NCI-H345 treated with DMSO at 0.1 percent for 48 hours (cell line): Measurements from ENCODE around the gene TLCD3A.

Experiments used
- DNase-seq: peaks from one replicate; lab custom pipeline; 2025; ENCODE audit not compliant: unreplicated experiment; lab: John Stamatoyannopoulos, UW

The TLCD3A gene

GRCh38 chr17:705863-706262 lies 26.5 kb upstream of the TLCD3A start:
- DNase-seq: no peak

GRCh38 chr17:708132-708531 lies 24.3 kb upstream of the TLCD3A start:
- DNase-seq: no peak

GRCh38 chr17:718075-718474 lies 14.3 kb upstream of the TLCD3A start:
- DNase-seq: no peak

GRCh38 chr17:720706-721539 lies 11.5 kb upstream of the TLCD3A start:
- DNase-seq: no peak

GRCh38 chr17:721540-721937 lies 10.9 kb upstream of the TLCD3A start:
- no peak for DNase-seq

GRCh38 chr17:725084-725483 lies 7.3 kb upstream of the TLCD3A start:
- no peak for DNase-seq

- no peak for DNase-seq
Observed at GRCh38 chr17:725746-726145, 6.7 kb upstream of the TLCD3A start.

- DNase-seq: no peak
Observed at GRCh38 chr17:726271-726919, 6.0 kb upstream of the TLCD3A start.

- DNase-seq: no peak
Observed at GRCh38 chr17:728911-729310, 3.5 kb upstream of the TLCD3A start.

- no peak for DNase-seq
Observed at GRCh38 chr17:731644-732066, 741 bp upstream of the TLCD3A start.

- no peak for DNase-seq
Observed at GRCh38 chr17:732902-733720, 715 bp downstream of the TLCD3A start.

GRCh38 chr17:733743-734142 lies 1.3 kb downstream of the TLCD3A start:
- DNase-seq: no peak

- DNase-seq: no peak
Observed at GRCh38 chr17:737561-738113, 5.2 kb downstream of the TLCD3A start.

GRCh38 chr17:740240-741017 lies 8.0 kb downstream of the TLCD3A start:
- DNase-seq: no peak

- DNase-seq: no peak
Observed at GRCh38 chr17:742147-742793, 9.9 kb downstream of the TLCD3A start.

GRCh38 chr17:743139-743538 lies 10.7 kb downstream of the TLCD3A start:
- DNase-seq: no peak

- no peak for DNase-seq
Observed at GRCh38 chr17:744937-745336, 12.5 kb downstream of the TLCD3A start.

GRCh38 chr17:745406-745805 lies 13.0 kb downstream of the TLCD3A start:
- DNase-seq: no peak

- DNase-seq: no peak
Observed at GRCh38 chr17:746181-746580, 13.8 kb downstream of the TLCD3A start.
